AG04449 (cell line): ENCODE data around the gene APLNR.

Experiments
- CTCF ChIA-PET: fragments of 350-600 bp; formaldehyde crosslinking; extraction: SDS; loops from one replicate; lab custom pipeline; 2021; ENCODE audit warnings: antibody characterized with exemption; lab: Yijun Ruan, JAX
- POLR2A ChIA-PET: fragments of 400-600, 350-600 bp; formaldehyde crosslinking; extraction: SDS; loops from one replicate; lab custom pipeline; 2020; ENCODE audit warnings: antibody characterized with exemption, inconsistent platforms; lab: Yijun Ruan, JAX
- DNase-seq: peaks from one replicate; pipeline ENCODE4 v3.0.0-alpha.2; 2010; ENCODE audit warnings: low read depth, low spot score
- H3K4me3 ChIP-seq: 2 replicates; pipeline ENCODE4 v1.5.1; 2011; ENCODE audit warnings: low read depth, mild to moderate bottlenecking, control low read depth, low read length
- TF ChIP-seq, protein P1 (sequence below): IDR thresholded peaks from one replicate; pipeline ENCODE4 v1.5.1; 2011; ENCODE audit warnings: mild to moderate bottlenecking, moderate library complexity, low read length, control low read depth, inconsistent platforms; ENCODE audit not compliant: insufficient read depth; ENCODE audit errors: missing control alignments

Gene APLNR

DNA sequence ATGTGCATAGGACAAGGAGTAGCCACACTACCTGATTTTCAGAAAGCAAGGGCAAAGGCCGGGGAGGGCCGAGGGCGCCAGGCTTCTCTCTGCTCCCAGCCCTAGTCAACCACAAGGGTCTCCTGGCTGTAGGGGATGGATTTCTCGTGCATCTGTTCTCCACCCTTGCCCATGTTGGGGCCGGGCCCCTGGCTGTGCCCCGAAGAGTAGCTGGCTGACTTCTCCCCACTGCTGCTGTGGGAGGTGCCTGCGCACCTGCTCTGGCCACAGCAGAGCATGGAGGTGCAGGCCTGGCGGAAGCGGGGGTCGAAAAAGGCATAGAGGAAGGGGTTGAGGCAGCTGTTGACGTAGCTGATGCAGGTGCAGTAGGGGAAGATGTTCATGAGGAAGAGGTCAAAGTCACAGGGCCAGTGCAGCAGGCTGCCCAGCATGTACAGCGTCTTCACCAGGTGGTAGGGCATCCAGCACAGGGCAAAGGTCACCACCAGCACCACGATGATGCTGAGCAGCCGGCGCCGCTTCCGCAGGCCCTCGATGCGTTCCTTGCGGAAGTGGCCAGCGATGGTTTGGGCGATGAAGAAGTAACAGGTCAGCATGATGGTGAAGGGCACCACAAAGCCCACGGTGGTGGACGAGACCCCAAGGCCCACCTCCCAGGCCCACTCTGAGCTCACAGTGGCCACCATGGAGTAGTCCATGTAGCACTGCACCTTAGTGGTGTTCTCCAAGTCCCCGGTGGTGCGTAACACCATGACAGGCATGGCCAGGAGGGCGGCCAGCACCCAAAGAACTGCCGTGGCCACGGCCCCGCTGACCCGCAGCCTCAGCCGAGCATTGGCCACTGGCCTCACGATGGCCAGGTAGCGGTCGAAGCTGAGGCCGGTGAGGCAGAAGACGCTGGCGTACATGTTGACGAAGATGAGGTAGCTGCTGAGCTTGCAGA lies 1.0 kb downstream of the APLNR start:
- ChIA-PET POLR2A (no interaction called here), CTCF (interaction anchor here (0.9 to 7.2 kb wide), 3 partner anchors 12 to 232 kb away, joined by 3 to 85 read pairs (median 3); no protein-coding TSS in a partner anchor)
- TF ChIP-seq, protein P1, sequence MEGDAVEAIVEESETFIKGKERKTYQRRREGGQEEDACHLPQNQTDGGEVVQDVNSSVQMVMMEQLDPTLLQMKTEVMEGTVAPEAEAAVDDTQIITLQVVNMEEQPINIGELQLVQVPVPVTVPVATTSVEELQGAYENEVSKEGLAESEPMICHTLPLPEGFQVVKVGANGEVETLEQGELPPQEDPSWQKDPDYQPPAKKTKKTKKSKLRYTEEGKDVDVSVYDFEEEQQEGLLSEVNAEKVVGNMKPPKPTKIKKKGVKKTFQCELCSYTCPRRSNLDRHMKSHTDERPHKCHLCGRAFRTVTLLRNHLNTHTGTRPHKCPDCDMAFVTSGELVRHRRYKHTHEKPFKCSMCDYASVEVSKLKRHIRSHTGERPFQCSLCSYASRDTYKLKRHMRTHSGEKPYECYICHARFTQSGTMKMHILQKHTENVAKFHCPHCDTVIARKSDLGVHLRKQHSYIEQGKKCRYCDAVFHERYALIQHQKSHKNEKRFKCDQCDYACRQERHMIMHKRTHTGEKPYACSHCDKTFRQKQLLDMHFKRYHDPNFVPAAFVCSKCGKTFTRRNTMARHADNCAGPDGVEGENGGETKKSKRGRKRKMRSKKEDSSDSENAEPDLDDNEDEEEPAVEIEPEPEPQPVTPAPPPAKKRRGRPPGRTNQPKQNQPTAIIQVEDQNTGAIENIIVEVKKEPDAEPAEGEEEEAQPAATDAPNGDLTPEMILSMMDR = no peak
- DNase-seq = no peak
- H3K4me3 ChIP-seq = no peak overlapping the region

GRCh38 chr11:57233702-57234101 lies 3.3 kb downstream of the APLNR start:
- DNase-seq = no peak
- no peak overlapping the region for H3K4me3 ChIP-seq
- ChIA-PET CTCF (interaction anchor here (2.5 kb wide), 1 partner anchor 15 kb away, joined by 22 read pairs; no protein-coding TSS in a partner anchor), POLR2A (no interaction called here)
- TF ChIP-seq, protein P1 = no peak

DNA sequence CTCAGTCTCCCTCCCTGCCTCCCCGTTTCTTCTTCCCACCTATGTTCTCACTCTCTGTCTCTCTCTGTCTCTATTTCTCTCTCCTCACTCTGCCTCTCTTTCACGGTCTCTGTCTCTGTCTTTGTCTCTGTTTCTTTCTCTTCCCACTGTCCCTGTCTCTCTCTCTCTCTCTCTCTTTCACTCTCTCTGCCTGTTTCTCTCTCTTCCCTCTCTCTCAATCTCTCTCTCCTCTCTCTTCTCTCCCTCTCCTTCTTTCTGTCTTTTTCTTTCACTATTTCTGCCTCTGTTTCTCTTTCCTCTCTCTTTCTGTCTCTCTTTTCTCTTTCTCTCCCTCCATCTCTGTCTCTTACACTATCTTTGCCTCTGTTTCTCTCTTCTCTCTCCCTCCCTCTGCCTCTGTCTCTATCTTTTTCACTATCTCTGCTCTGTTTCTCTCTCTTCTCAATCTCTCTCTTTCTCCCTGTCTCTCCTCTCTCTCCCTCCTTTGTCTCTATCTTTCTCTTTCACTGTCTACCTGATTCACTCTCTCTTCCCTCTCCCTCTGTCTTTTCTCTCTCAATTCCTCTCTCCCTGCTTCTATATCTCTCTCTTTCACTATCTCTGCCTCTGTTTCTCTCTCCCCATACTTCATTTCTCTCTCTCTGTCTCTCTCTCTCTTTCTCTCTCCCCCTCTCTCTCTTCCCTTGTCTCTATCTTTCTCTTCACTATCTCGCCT lies 5.4 kb downstream of the APLNR start:
- POLR2A ChIA-PET = no interaction called here
- TF ChIP-seq, protein P1 = no peak
- CTCF ChIA-PET = interaction anchor here (0.7 to 3.3 kb wide), 5 partner anchors 17 to 391 kb away, joined by 3 to 27 read pairs (median 3); no protein-coding TSS in a partner anchor
- H3K4me3 ChIP-seq = no peak overlapping the region
- DNase-seq = no peak

- ChIA-PET POLR2A (interaction anchor here (0.7 kb wide), 1 partner anchor 17 kb away, joined by 3 read pairs; no protein-coding TSS in a partner anchor), CTCF (interaction anchor here (3.3 kb wide), 1 partner anchor 18 kb away, joined by 27 read pairs; no protein-coding TSS in a partner anchor)
- TF ChIP-seq, protein P1 = no peak
- H3K4me3 ChIP-seq = no peak overlapping the region
- DNase-seq = no peak
These were observed 6.1 kb downstream of the APLNR start for GRCh38 chr11:57230791-57231538.

DNA sequence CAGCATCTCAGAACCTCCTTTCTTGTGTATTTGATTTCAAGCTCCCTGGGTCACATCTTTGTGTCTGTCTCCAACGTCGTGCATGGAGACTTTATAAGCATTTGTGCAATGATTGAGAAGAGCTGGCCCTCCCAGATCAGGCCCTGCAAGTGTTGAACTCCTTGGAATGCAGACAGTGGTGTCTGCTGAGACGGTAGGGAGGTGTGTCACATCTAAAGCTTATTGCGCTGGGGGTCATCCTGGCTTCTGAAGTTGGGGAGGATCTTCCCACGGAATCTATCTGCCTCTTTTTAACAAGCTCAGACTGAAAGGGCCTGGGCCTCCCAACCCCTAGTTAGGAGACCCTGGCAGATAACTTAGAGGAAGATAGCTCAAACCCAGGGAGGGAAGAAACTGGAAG lies 6.7 kb downstream of the APLNR start:
- DNase-seq = no peak
- ChIA-PET POLR2A (interaction anchor here (0.7 kb wide), 1 partner anchor 17 kb away, joined by 3 read pairs; no protein-coding TSS in a partner anchor), CTCF (interaction anchor here (1.3 to 3.3 kb wide), 2 partner anchors 10 to 19 kb away, joined by 3 to 27 read pairs; no protein-coding TSS in a partner anchor)
- TF ChIP-seq, protein P1 = no peak
- H3K4me3 ChIP-seq = no peak overlapping the region
